Liver (tissue), 3 donors: ENCODE results near the gene GVQW3.

Experiments
- ATF3 ChIP-seq: IDR thresholded peaks from 2 replicates; pipeline ENCODE4 v1.6.1; 2016; ENCODE audit warnings: antibody characterized with exemption
- CTCF ChIP-seq: fragments of 150-350 bp; IDR thresholded peaks from 2 replicates; pipeline ENCODE4 v1.5.1; 2017; ENCODE audit warnings: improper control_type of control experiment, low read depth, low read length; ENCODE audit not compliant: missing input control
- EGR1 ChIP-seq, 2 donors: IDR thresholded peaks; 2 replicates each; pipeline ENCODE4 v1.6.1; 2016 to 2018; ENCODE audit warnings: antibody characterized with exemption in 2 of 2, low read depth in 2 of 2
- GABPA ChIP-seq, 2 donors: IDR thresholded peaks in 1 of 2; conservative IDR thresholded peaks in 1 of 2; 2 replicates each; pipeline ENCODE4 v1.6.1; 2016; ENCODE audit warnings: antibody characterized with exemption in 2 of 2, mild to moderate bottlenecking in 1 of 2, moderate library complexity in 1 of 2
- MAX ChIP-seq: IDR thresholded peaks from 2 replicates; pipeline ENCODE4 v1.6.1; 2016; ENCODE audit warnings: antibody characterized with exemption
- TAF1 ChIP-seq: conservative IDR thresholded peaks from 2 replicates; pipeline ENCODE4 v1.6.1; 2016; ENCODE audit warnings: antibody characterized with exemption, mild to moderate bottlenecking
- donor health status: healthy.
- donor health status: healthy.

GRCh38 chr11:76347466-76347865 is 33.7 kb upstream of the GVQW3 start:
- TF ChIP-seq ATF3 (no peak), GABPA (IDR thresholded peaks at IDR 0.05 in 1 of 2, conservative IDR thresholded peaks at IDR 0.05 in 1 of 2) (no peak), TAF1 (no peak), CTCF (no peak), MAX (no peak), EGR1 (IDR thresholded peaks at IDR 0.05; ENCODE audit: low read depth in 2 of 2) (no peak)
